Neural cell (in vitro differentiated cells): ENCODE data around the gene ADH1C. TPM values are rescaled to one million over a fixed set of nuclear protein-coding genes. Genes with fewer than 3 reads are reported as not detected.

Experiments
- H2AFZ ChIP-seq: fragments of 200-600, 300-800 bp; sonication (generic), shearing (Covaris generic); 2 replicates; pipeline ENCODE4 v1.6.0; 2014; ENCODE audit warnings: low read depth, mild to moderate bottlenecking, antibody characterized with exemption, low read length, moderate library complexity
- H3F3A ChIP-seq: fragments of 200-600 bp; shearing (Covaris generic); 2 replicates; pipeline ENCODE4 v1.6.1; 2016; ENCODE audit warnings: mild to moderate bottlenecking, moderate library complexity, mixed read lengths, antibody characterized with exemption, low read length; ENCODE audit not compliant: insufficient read depth, poor library complexity, severe bottlenecking
- H3K27ac ChIP-seq: fragments of 200-600, 300-800 bp; sonication (generic), shearing (Covaris generic); 2 replicates; pipeline ENCODE4 v1.5.1; 2014; ENCODE audit warnings: mild to moderate bottlenecking, low read length, moderate library complexity
- H3K27me3 ChIP-seq: fragments of 300-800, 200-600 bp; sonication (generic), shearing (Covaris generic); 2 replicates; pipeline ENCODE4 v1.6.0; 2014; ENCODE audit warnings: mild to moderate bottlenecking, low read depth, low read length, moderate library complexity; ENCODE audit not compliant: insufficient read depth
- H3K36me3 ChIP-seq: fragments of 300-800, 200-600 bp; sonication (generic), shearing (Covaris generic); 2 replicates; pipeline ENCODE4 v1.5.1; 2014; ENCODE audit warnings: mild to moderate bottlenecking, antibody characterized with exemption, low read length, moderate library complexity; ENCODE audit not compliant: insufficient read depth
- H3K4me2 ChIP-seq: fragments of 300-800, 200-600 bp; sonication (generic), shearing (Covaris generic); 2 replicates; pipeline ENCODE4 v1.6.0; 2014; ENCODE audit warnings: mild to moderate bottlenecking, low read length
- H3K4me3 ChIP-seq: fragments of 300-800, 200-600 bp; sonication (generic), shearing (Covaris generic); 2 replicates; pipeline ENCODE4 v1.5.1; 2014; ENCODE audit warnings: mild to moderate bottlenecking, low read length, moderate library complexity
- H3K79me2 ChIP-seq: fragments of 200-600 bp; shearing (Covaris generic); replicated peaks from 2 replicates; pipeline ENCODE4 v1.6.0; 2014; ENCODE audit warnings: mild to moderate bottlenecking, low read length, moderate library complexity; ENCODE audit not compliant: insufficient read depth
- H3K9ac ChIP-seq: fragments of 300-800, 200-600 bp; sonication (generic), shearing (Covaris generic); 2 replicates; pipeline ENCODE4 v1.6.1; 2016; ENCODE audit warnings: mild to moderate bottlenecking, low read length, mixed read lengths
- H3K9me2 ChIP-seq: fragments of 200-600 bp; shearing (Covaris generic); 2 replicates; pipeline ENCODE4 v1.6.1; 2016; ENCODE audit warnings: mild to moderate bottlenecking, low read length, mixed read lengths; ENCODE audit not compliant: insufficient read depth
- H3K9me3 ChIP-seq: fragments of 200-600, 300-800 bp; sonication (generic), shearing (Covaris generic); 2 replicates; pipeline ENCODE4 v1.6.1; 2016; ENCODE audit warnings: mild to moderate bottlenecking, mixed run types, low read length, moderate library complexity, mixed read lengths
- H4K20me1 ChIP-seq: fragments of 200-600 bp; shearing (Covaris generic); 2 replicates; pipeline ENCODE4 v1.6.1; 2016; ENCODE audit warnings: mild to moderate bottlenecking, mixed run types; ENCODE audit not compliant: insufficient read depth
- EP300 ChIP-seq: fragments of 450-650 bp; conservative IDR thresholded peaks from 2 replicates; pipeline ENCODE4 v1.6.1; 2014; ENCODE audit warnings: antibody characterized with exemption, mild to moderate bottlenecking, moderate library complexity; ENCODE audit not compliant: poor library complexity, severe bottlenecking
- EZH2 ChIP-seq: fragments of 200-600, 300-800 bp; shearing (Covaris generic), sonication (generic); IDR thresholded peaks from 2 replicates; pipeline ENCODE4 v1.6.1; 2014; ENCODE audit warnings: antibody characterized with exemption, low read length, borderline replicate concordance, mild to moderate bottlenecking; ENCODE audit not compliant: insufficient read depth, poor library complexity, severe bottlenecking
- MXI1 ChIP-seq: fragments of 450-650 bp; conservative IDR thresholded peaks from 2 replicates; pipeline ENCODE4 v1.6.1; 2014; ENCODE audit warnings: antibody characterized with exemption, mild to moderate bottlenecking; ENCODE audit not compliant: poor library complexity, severe bottlenecking
- POLR2AphosphoS5 ChIP-seq: IDR thresholded peaks from 2 replicates; pipeline ENCODE4 v1.6.1; 2012
- RAD21 ChIP-seq: fragments of 450-650 bp; conservative IDR thresholded peaks from 2 replicates; pipeline ENCODE4 v1.6.1; 2014; ENCODE audit warnings: antibody characterized with exemption, mild to moderate bottlenecking, moderate library complexity
- SMC3 ChIP-seq: fragments of 450-650 bp; conservative IDR thresholded peaks from 2 replicates; pipeline ENCODE4 v1.6.1; 2014; ENCODE audit warnings: antibody characterized with exemption, mild to moderate bottlenecking, moderate library complexity; ENCODE audit not compliant: poor library complexity
- TAF1 ChIP-seq: IDR thresholded peaks from 2 replicates; pipeline ENCODE4 v1.6.1; 2012; ENCODE audit warnings: low read depth
- polyA plus RNA-seq: library from polyadenylated mRNA; depleted of rRNA; stranded (reverse); fragments of >200 nt; gene quantifications from 2 replicates; pipeline ENCODE4 v1.2.3, GENCODE V29; 2014
- TF ChIP-seq, protein P1 (sequence below): IDR thresholded peaks from 2 replicates; pipeline ENCODE4 v1.6.1; 2012; ENCODE audit warnings: borderline replicate concordance
- TF ChIP-seq, protein P2 (sequence below): fragments of 450-650 bp; IDR thresholded peaks from 2 replicates; pipeline ENCODE4 v1.5.1; 2014; ENCODE audit warnings: antibody characterized with exemption, mild to moderate bottlenecking, moderate library complexity; ENCODE audit not compliant: poor library complexity, severe bottlenecking

The ADH1C gene
- polyA plus RNA-seq, 1 donor from 2014 or later, result not detected

DNA sequence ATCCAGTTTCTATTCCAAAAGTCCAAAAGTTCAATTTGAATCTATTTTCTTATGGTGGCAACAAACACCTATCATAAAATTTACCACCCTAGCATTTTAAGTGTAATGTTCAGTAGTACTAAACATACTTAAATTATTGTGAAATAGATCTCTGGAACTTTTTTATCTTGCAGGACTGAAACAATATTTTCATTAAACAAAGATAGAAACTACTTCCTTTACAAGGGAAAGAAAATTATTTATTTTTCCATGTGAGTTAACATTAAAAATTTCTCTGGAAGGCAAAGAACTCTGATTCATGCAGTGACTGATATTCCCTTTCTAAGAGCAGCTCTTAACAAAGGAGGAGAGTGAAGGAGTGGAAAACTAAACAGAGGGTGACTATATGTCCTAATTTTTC, 42.4 kb upstream of the ADH1C start:
- Histone ChIP-seq H4K20me1 (no peaks in the 10 kb centered on the region), H3K4me3 (no peak overlapping the region), H3K4me2 (no peak overlapping the region), H3K9ac (no peak overlapping the region), H3K27me3 (no peaks in the 10 kb centered on the region), H3F3A (no peaks in the 10 kb centered on the region), H2AFZ (no peak overlapping the region), H3K27ac (no peak overlapping the region), H3K79me2 (no peaks in the 10 kb centered on the region), H3K9me3 (no peaks in the 10 kb centered on the region), H3K9me2 (no peaks in the 10 kb centered on the region), H3K36me3 (no peaks in the 10 kb centered on the region)
- TF ChIP-seq TAF1, result no peak
- TF ChIP-seq, protein P1, sequence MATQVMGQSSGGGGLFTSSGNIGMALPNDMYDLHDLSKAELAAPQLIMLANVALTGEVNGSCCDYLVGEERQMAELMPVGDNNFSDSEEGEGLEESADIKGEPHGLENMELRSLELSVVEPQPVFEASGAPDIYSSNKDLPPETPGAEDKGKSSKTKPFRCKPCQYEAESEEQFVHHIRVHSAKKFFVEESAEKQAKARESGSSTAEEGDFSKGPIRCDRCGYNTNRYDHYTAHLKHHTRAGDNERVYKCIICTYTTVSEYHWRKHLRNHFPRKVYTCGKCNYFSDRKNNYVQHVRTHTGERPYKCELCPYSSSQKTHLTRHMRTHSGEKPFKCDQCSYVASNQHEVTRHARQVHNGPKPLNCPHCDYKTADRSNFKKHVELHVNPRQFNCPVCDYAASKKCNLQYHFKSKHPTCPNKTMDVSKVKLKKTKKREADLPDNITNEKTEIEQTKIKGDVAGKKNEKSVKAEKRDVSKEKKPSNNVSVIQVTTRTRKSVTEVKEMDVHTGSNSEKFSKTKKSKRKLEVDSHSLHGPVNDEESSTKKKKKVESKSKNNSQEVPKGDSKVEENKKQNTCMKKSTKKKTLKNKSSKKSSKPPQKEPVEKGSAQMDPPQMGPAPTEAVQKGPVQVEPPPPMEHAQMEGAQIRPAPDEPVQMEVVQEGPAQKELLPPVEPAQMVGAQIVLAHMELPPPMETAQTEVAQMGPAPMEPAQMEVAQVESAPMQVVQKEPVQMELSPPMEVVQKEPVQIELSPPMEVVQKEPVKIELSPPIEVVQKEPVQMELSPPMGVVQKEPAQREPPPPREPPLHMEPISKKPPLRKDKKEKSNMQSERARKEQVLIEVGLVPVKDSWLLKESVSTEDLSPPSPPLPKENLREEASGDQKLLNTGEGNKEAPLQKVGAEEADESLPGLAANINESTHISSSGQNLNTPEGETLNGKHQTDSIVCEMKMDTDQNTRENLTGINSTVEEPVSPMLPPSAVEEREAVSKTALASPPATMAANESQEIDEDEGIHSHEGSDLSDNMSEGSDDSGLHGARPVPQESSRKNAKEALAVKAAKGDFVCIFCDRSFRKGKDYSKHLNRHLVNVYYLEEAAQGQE, result no peak
- TF ChIP-seq, protein P2, sequence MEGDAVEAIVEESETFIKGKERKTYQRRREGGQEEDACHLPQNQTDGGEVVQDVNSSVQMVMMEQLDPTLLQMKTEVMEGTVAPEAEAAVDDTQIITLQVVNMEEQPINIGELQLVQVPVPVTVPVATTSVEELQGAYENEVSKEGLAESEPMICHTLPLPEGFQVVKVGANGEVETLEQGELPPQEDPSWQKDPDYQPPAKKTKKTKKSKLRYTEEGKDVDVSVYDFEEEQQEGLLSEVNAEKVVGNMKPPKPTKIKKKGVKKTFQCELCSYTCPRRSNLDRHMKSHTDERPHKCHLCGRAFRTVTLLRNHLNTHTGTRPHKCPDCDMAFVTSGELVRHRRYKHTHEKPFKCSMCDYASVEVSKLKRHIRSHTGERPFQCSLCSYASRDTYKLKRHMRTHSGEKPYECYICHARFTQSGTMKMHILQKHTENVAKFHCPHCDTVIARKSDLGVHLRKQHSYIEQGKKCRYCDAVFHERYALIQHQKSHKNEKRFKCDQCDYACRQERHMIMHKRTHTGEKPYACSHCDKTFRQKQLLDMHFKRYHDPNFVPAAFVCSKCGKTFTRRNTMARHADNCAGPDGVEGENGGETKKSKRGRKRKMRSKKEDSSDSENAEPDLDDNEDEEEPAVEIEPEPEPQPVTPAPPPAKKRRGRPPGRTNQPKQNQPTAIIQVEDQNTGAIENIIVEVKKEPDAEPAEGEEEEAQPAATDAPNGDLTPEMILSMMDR, result no peak
- no peak for TF ChIP-seq SMC3

DNA sequence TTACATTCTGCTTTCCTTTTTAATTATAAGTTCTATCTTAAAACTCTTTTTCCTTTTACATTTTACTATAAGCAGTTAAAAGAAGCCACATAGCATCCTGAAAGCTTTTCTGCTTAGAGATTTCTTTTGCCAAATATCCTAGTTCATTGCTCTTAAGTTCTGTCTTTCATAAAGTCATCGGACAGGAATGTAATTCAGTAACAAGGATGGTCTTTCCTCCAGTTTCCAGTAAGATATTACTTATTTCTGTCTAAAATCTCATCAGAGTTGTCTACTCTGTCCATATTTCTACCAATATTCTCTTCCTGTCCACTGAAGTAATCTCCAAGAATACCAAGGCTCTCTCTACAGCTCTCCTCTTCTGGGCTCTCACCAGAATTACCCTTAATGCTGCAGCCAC, 37.5 kb upstream of the ADH1C start:
- Histone ChIP-seq H3K27me3 (no peaks in the 10 kb centered on the region), H3K4me3 (no peak overlapping the region), H4K20me1 (no peaks in the 10 kb centered on the region), H3K9me2 (no peaks in the 10 kb centered on the region), H3K9ac (no peak overlapping the region), H3K9me3 (no peaks in the 10 kb centered on the region), H3K27ac (no peak overlapping the region), H3K36me3 (no peaks in the 10 kb centered on the region), H3K79me2 (no peaks in the 10 kb centered on the region), H2AFZ (no peak overlapping the region), H3K4me2 (no peak overlapping the region), H3F3A (no peaks in the 10 kb centered on the region)
- TF ChIP-seq SMC3, result no peak
- TF ChIP-seq TAF1, result no peak
- no peak for TF ChIP-seq EP300
- no peak for TF ChIP-seq EZH2
- TF ChIP-seq RAD21, result no peak
- TF ChIP-seq MXI1, result no peak
- TF ChIP-seq, protein P1, result no peak
- TF ChIP-seq, protein P2, result no peak
- TF ChIP-seq POLR2AphosphoS5, result no peak
